HepG2 (cell line): Measurements from ENCODE around the gene TIPIN. TPM values are rescaled to one million over a fixed set of nuclear protein-coding genes. Genes with fewer than 3 reads are reported as not detected.
A peak's percentile ranks its signal among the peaks of the same experiment; 100 is the strongest.

Experiments used
- GZF1 ChIP-seq: sonication (generic); formaldehyde crosslinking; IDR thresholded peaks from 2 replicates; pipeline ENCODE4 v1.5.1; 2020; ENCODE audit warnings: mild to moderate bottlenecking, missing genetic modification reagents
- HMG20B ChIP-seq: conservative IDR thresholded peaks from 2 replicates; pipeline ENCODE4 v1.6.1; 2016; ENCODE audit warnings: missing genetic modification reagents, missing compliant biosample characterization
- HNRNPL ChIP-seq: fragments of 200-400 bp; formaldehyde crosslinking; IDR thresholded peaks from 2 replicates; pipeline ENCODE4 v1.6.1; 2017; ENCODE audit warnings: mild to moderate bottlenecking, low read depth, low read length
- KLF11 ChIP-seq: IDR thresholded peaks from 2 replicates; pipeline ENCODE4 v1.6.1; 2016; ENCODE audit warnings: missing compliant biosample characterization
- PHF20 ChIP-seq: sonication (generic); formaldehyde crosslinking; IDR thresholded peaks from 2 replicates; pipeline ENCODE4 v1.5.0; 2020; ENCODE audit warnings: mild to moderate bottlenecking, missing genetic modification reagents
- PITX1 ChIP-seq: sonication (generic); formaldehyde crosslinking; IDR thresholded peaks from 2 replicates; pipeline ENCODE4 v1.5.1; 2020; ENCODE audit warnings: mild to moderate bottlenecking, missing genetic modification reagents
- SIN3A ChIP-seq: IDR thresholded peaks from 2 replicates; pipeline ENCODE4 v1.6.1; 2011; ENCODE audit warnings: low read depth, mild to moderate bottlenecking, control low read depth, low read length, borderline replicate concordance
- ZNF251 ChIP-seq: sonication (generic); formaldehyde crosslinking; IDR thresholded peaks from 2 replicates; pipeline ENCODE4 v1.9.0; 2021; ENCODE audit warnings: mild to moderate bottlenecking, missing genetic modification reagents
- ZNF607 ChIP-seq: sonication (generic); formaldehyde crosslinking; IDR thresholded peaks from 2 replicates; pipeline ENCODE4 v1.5.1; 2020; ENCODE audit warnings: missing genetic modification reagents, mild to moderate bottlenecking, borderline replicate concordance
- ZNF615 ChIP-seq: sonication (generic); formaldehyde crosslinking; IDR thresholded peaks from 2 replicates; pipeline ENCODE4 v1.5.0; 2020; ENCODE audit warnings: mild to moderate bottlenecking, missing genetic modification reagents, borderline replicate concordance
- polyA plus RNA-seq, 8 experiments: library from polyadenylated mRNA; depleted of rRNA in 3 of 8; stranded (reverse) in 7 of 8; unstranded in 1 of 8; fragments of >200 nt; fragmentation: Illumina TruSeq in 4 of 8; extraction: Trizol in 4 of 8; gene quantifications; 2 replicates each; pipeline versions ENCODE4 v1.2.1 to v1.2.3, GENCODE V29; 2011 to 2016; ENCODE audit warnings: low read depth in 4 of 8, missing spikeins in 1 of 8, mixed read lengths in 1 of 8; ENCODE audit not compliant: insufficient read depth in 1 of 8
- total RNA-seq, 5 experiments: library from RNA; depleted of rRNA; stranded (reverse); fragments of >200 nt; fragmentation: Illumina TruSeq; extraction: Trizol; gene quantifications; 2 replicates each; pipeline ENCODE4 v1.2.3, GENCODE V29; 2016; ENCODE audit warnings: low read depth in 1 of 5
- TF ChIP-seq, protein P1 (sequence below): sonication (generic); formaldehyde crosslinking; conservative IDR thresholded peaks from 2 replicates; pipeline ENCODE4 v1.8.0; 2022; ENCODE audit warnings: low read depth, missing genetic modification reagents
- TF ChIP-seq, protein P2 (sequence below), 2 experiments: sonication (generic) in 1 of 2; formaldehyde crosslinking in 1 of 2; IDR thresholded peaks; 2 replicates each; pipeline versions ENCODE4 v1.4.0 to v1.6.1; 2016 to 2020; ENCODE audit warnings: borderline replicate concordance in 1 of 2, low read depth in 1 of 2, mild to moderate bottlenecking in 1 of 2, missing genetic modification reagents in 1 of 2
- TF ChIP-seq, protein P3 (sequence below): sonication (generic); formaldehyde crosslinking; IDR thresholded peaks from 2 replicates; pipeline ENCODE4 v1.9.0; 2022; ENCODE audit warnings: missing genetic modification reagents, mild to moderate bottlenecking, borderline replicate concordance
- TF ChIP-seq, protein P4 (sequence below): sonication (generic); formaldehyde crosslinking; IDR thresholded peaks from 2 replicates; pipeline ENCODE4 v1.5.0; 2020; ENCODE audit warnings: mild to moderate bottlenecking, missing genetic modification reagents, borderline replicate concordance
- TF ChIP-seq, protein P5 (sequence below): sonication (generic); formaldehyde crosslinking; IDR thresholded peaks from 2 replicates; pipeline ENCODE4 v1.4.0; 2020; ENCODE audit warnings: missing genetic modification reagents

The TIPIN gene
- total and polyA plus RNA-seq, 2 of the 13 experiments (the other 11 are each of a cell fraction or from before 2014, with no cell fraction given): 2.7 to 28.6 TPM

DNA sequence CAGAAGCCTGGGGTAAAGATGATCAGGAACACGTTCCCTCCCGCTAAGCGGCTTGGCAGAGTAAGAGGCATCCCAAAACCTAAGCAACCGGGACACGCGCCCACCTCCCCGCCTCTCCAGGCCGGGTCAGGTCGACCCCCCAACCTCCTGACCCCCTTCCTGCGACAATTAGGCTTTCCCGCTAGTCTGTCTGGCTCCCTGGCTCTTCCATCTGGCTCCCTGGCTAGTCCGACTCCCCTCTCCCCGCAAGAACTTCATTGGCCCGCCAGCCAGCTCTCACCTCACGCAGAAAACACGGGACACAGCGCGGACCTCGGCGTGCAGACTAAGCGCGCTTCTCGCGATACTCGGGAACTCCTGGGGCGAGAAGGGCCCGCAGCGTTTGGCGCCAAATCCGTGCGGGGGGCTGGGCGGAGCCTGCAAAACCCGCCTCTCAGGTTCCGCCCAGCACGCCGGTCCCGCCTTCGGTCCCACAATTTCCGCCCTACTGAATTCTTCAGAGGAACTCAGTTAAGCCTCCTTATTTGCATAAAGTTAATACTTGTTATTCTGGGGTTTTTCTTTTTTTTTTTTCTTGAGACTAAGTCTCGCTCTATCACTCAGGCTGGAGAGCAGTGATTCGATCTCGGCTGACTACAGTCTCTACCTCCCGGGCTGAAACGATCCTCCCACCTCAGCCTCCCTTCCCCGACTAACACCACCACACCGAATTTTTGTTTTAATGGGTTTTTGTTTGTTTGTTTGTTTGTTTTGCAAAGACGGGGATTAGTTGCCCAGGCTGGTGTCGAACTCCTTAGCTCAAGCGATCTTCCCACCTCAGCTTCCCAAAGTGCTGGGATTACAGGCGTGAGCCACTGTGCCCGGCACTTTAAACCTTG lies at the start of gene TIPIN (continued):
- TF ChIP-seq, protein P1, sequence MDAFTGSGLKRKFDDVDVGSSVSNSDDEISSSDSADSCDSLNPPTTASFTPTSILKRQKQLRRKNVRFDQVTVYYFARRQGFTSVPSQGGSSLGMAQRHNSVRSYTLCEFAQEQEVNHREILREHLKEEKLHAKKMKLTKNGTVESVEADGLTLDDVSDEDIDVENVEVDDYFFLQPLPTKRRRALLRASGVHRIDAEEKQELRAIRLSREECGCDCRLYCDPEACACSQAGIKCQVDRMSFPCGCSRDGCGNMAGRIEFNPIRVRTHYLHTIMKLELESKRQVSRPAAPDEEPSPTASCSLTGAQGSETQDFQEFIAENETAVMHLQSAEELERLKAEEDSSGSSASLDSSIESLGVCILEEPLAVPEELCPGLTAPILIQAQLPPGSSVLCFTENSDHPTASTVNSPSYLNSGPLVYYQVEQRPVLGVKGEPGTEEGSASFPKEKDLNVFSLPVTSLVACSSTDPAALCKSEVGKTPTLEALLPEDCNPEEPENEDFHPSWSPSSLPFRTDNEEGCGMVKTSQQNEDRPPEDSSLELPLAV: no peak
- TF ChIP-seq PITX1 (peak; percentile 80), ZNF251 (peak; percentile 90; the same call in 1 of the 2 replicates), HMG20B (CRISPR knock-in tag) (no peak), ZNF607 (CRISPR knock-in tag) (peak; percentile 99), PHF20 (CRISPR knock-in tag) (peak; percentile 84), HNRNPL (0 out of 2 replicates have a peak, but pooled peaks have one; percentile 33), KLF11 (peak; percentile 94), SIN3A (peak; percentile 80; the same call in 1 of the 2 replicates), ZNF615 (no peak), GZF1 (CRISPR knock-in tag) (no peak)
- TF ChIP-seq, protein P2, sequence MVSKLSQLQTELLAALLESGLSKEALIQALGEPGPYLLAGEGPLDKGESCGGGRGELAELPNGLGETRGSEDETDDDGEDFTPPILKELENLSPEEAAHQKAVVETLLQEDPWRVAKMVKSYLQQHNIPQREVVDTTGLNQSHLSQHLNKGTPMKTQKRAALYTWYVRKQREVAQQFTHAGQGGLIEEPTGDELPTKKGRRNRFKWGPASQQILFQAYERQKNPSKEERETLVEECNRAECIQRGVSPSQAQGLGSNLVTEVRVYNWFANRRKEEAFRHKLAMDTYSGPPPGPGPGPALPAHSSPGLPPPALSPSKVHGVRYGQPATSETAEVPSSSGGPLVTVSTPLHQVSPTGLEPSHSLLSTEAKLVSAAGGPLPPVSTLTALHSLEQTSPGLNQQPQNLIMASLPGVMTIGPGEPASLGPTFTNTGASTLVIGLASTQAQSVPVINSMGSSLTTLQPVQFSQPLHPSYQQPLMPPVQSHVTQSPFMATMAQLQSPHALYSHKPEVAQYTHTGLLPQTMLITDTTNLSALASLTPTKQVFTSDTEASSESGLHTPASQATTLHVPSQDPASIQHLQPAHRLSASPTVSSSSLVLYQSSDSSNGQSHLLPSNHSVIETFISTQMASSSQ (IDR thresholded peaks at IDR 0.05; ENCODE audit: low read depth): no peak
- TF ChIP-seq, protein P2 (CRISPR knock-in tag; IDR thresholded peaks at IDR 0.05; ENCODE audit: borderline replicate concordance): peak; percentile 77
- TF ChIP-seq, protein P3, sequence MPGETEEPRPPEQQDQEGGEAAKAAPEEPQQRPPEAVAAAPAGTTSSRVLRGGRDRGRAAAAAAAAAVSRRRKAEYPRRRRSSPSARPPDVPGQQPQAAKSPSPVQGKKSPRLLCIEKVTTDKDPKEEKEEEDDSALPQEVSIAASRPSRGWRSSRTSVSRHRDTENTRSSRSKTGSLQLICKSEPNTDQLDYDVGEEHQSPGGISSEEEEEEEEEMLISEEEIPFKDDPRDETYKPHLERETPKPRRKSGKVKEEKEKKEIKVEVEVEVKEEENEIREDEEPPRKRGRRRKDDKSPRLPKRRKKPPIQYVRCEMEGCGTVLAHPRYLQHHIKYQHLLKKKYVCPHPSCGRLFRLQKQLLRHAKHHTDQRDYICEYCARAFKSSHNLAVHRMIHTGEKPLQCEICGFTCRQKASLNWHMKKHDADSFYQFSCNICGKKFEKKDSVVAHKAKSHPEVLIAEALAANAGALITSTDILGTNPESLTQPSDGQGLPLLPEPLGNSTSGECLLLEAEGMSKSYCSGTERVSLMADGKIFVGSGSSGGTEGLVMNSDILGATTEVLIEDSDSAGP (CRISPR knock-in tag): peak; percentile 85
- TF ChIP-seq, protein P4, sequence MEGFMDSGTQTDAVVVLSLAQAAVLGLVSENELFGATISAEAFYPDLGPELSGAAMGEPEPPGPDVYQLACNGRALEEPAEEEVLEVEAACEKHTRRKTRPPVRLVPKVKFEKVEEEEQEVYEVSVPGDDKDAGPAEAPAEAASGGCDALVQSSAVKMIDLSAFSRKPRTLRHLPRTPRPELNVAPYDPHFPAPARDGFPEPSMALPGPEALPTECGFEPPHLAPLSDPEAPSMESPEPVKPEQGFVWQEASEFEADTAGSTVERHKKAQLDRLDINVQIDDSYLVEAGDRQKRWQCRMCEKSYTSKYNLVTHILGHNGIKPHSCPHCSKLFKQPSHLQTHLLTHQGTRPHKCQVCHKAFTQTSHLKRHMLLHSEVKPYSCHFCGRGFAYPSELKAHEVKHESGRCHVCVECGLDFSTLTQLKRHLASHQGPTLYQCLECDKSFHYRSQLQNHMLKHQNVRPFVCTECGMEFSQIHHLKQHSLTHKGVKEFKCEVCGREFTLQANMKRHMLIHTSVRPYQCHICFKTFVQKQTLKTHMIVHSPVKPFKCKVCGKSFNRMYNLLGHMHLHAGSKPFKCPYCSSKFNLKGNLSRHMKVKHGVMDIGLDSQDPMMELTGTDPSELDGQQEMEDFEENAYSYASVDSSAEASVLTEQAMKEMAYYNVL (CRISPR knock-in tag): no peak
- TF ChIP-seq, protein P5, sequence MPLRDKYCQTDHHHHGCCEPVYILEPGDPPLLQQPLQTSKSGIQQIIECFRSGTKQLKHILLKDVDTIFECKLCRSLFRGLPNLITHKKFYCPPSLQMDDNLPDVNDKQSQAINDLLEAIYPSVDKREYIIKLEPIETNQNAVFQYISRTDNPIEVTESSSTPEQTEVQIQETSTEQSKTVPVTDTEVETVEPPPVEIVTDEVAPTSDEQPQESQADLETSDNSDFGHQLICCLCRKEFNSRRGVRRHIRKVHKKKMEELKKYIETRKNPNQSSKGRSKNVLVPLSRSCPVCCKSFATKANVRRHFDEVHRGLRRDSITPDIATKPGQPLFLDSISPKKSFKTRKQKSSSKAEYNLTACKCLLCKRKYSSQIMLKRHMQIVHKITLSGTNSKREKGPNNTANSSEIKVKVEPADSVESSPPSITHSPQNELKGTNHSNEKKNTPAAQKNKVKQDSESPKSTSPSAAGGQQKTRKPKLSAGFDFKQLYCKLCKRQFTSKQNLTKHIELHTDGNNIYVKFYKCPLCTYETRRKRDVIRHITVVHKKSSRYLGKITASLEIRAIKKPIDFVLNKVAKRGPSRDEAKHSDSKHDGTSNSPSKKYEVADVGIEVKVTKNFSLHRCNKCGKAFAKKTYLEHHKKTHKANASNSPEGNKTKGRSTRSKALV (CRISPR knock-in tag): no peak; the same call in 1 of the 2 replicates
